Measurements from ENCODE around the gene PPP1R26. TPM values are rescaled to one million over a fixed set of nuclear protein-coding genes. Genes with fewer than 3 reads are reported as not detected.

PPP1R26 gene
- total and polyA plus RNA-seq, 9 of the 15 experiments (the other 6 are each of a cell fraction or from before 2014, with no cell fraction given) = 0.77 to 26.8 (median 9.3) TPM

DNA sequence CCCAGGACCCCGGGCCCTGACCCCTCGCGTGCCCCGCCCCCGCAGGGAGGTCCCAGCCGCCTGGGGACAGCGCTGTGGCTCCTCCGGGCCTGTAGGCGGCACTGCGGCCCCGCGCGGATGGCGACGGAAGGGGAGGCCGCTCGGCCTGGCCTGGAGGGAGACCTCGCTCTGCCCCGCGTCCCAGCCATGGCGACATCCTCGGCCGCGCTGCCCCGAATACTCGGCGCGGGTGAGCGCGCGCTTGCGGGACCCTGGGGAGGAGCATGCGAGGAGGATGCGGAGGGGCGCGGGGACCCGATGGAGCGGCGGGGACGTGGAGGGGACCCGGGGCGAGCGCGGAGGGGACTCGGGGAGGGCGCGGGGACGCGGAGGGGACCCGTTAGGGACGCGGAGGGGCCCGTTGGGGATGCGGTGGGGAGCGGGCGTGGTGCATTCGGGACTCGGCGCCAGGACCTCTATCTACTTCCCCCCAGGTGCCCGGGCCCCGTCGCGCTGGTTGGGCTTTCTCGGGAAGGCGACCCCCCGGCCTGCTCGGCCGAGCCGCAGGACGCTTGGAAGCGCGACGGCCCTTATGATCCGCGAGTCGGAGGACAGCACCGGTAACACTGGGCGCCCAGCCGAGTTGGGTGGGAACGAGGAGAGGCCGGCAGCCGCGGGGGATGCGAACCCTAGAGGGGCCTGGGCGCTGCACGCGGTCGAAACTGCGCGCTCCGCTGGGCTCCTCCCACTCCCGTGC is 21.1 kb downstream of the PPP1R26 start, which contains the start of gene MRPS2 (continued):
- TF ChIP-seq HNRNPUL1 (IDR thresholded peaks at IDR 0.05; ENCODE audit: low read length) (no peak), RNF2 (IDR thresholded peaks at IDR 0.05) (0 out of 2 replicates have a peak, but pooled peaks have one; percentile 35), ZZZ3 (IDR thresholded peaks at IDR 0.05) (no peak), ZNF436 (CRISPR knock-in tag; IDR thresholded peaks at IDR 0.05) (no peak), RBM34 (IDR thresholded peaks at IDR 0.05; ENCODE audit: borderline replicate concordance, insufficient read depth, low read length) (no peak; the same call in 1 of the 2 replicates), L3MBTL2 (IDR thresholded peaks at IDR 0.05) (peak; percentile 70), IFI16 (CRISPR knock-in tag; IDR thresholded peaks at IDR 0.05) (no peak), GTF2E2 (tag; IDR thresholded peaks at IDR 0.05) (no peak), ZNF75A (CRISPR knock-in tag; IDR thresholded peaks at IDR 0.05) (no peak), FOXP1 (CRISPR knock-in tag; IDR thresholded peaks at IDR 0.05) (no peak), SIN3B (IDR thresholded peaks at IDR 0.05; ENCODE audit: low read depth) (peak; percentile 85)
- TF ChIP-seq, protein P1, sequence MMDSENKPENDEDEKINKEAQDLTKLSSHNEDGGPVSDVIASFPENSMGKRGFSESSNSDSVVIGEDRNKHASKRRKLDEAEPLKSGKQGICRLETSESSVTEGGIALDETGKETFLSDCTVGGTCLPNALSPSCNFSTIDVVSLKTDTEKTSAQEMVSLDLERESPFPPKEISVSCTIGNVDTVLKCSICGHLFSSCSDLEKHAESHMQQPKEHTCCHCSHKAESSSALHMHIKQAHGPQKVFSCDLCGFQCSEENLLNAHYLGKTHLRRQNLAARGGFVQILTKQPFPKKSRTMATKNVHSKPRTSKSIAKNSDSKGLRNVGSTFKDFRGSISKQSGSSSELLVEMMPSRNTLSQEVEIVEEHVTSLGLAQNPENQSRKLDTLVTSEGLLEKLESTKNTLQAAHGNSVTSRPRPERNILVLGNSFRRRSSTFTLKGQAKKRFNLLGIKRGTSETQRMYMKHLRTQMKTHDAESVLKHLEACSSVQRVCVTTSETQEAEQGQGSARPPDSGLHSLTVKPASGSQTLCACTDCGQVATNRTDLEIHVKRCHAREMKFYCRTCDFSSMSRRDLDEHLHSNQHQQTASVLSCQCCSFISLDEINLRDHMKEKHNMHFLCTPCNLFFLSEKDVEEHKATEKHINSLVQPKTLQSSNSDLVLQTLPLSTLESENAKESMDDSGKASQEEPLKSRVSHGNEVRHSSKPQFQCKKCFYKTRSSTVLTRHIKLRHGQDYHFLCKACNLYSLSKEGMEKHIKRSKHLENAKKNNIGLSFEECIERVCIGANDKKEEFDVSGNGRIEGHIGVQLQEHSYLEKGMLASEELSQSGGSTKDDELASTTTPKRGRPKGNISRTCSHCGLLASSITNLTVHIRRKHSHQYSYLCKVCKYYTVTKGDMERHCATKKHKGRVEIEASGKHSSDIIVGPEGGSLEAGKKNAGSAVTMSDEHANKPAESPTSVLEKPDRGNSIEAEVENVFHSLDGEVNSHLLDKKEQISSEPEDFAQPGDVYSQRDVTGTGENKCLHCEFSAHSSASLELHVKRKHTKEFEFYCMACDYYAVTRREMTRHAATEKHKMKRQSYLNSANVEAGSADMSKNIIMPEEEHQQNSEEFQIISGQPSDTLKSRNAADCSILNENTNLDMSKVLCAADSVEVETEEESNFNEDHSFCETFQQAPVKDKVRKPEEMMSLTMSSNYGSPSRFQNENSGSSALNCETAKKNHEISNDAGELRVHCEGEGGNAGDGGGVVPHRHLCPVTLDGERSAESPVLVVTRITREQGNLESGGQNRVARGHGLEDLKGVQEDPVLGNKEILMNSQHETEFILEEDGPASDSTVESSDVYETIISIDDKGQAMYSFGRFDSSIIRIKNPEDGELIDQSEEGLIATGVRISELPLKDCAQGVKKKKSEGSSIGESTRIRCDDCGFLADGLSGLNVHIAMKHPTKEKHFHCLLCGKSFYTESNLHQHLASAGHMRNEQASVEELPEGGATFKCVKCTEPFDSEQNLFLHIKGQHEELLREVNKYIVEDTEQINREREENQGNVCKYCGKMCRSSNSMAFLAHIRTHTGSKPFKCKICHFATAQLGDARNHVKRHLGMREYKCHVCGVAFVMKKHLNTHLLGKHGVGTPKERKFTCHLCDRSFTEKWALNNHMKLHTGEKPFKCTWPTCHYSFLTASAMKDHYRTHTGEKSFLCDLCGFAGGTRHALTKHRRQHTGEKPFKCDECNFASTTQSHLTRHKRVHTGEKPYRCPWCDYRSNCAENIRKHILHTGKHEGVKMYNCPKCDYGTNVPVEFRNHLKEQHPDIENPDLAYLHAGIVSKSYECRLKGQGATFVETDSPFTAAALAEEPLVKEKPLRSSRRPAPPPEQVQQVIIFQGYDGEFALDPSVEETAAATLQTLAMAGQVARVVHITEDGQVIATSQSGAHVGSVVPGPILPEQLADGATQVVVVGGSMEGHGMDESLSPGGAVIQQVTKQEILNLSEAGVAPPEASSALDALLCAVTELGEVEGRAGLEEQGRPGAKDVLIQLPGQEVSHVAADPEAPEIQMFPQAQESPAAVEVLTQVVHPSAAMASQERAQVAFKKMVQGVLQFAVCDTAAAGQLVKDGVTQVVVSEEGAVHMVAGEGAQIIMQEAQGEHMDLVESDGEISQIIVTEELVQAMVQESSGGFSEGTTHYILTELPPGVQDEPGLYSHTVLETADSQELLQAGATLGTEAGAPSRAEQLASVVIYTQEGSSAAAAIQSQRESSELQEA (IDR thresholded peaks at IDR 0.05; ENCODE audit: low read depth) = no peak
- TF ChIP-seq, protein P2, sequence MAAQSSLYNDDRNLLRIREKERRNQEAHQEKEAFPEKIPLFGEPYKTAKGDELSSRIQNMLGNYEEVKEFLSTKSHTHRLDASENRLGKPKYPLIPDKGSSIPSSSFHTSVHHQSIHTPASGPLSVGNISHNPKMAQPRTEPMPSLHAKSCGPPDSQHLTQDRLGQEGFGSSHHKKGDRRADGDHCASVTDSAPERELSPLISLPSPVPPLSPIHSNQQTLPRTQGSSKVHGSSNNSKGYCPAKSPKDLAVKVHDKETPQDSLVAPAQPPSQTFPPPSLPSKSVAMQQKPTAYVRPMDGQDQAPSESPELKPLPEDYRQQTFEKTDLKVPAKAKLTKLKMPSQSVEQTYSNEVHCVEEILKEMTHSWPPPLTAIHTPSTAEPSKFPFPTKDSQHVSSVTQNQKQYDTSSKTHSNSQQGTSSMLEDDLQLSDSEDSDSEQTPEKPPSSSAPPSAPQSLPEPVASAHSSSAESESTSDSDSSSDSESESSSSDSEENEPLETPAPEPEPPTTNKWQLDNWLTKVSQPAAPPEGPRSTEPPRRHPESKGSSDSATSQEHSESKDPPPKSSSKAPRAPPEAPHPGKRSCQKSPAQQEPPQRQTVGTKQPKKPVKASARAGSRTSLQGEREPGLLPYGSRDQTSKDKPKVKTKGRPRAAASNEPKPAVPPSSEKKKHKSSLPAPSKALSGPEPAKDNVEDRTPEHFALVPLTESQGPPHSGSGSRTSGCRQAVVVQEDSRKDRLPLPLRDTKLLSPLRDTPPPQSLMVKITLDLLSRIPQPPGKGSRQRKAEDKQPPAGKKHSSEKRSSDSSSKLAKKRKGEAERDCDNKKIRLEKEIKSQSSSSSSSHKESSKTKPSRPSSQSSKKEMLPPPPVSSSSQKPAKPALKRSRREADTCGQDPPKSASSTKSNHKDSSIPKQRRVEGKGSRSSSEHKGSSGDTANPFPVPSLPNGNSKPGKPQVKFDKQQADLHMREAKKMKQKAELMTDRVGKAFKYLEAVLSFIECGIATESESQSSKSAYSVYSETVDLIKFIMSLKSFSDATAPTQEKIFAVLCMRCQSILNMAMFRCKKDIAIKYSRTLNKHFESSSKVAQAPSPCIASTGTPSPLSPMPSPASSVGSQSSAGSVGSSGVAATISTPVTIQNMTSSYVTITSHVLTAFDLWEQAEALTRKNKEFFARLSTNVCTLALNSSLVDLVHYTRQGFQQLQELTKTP (IDR thresholded peaks at IDR 0.05; ENCODE audit: low read depth in 1 of 2, partially characterized antibody in 2 of 2) = no peak

Measured in K562 (cell line).